GM21528 (cell line): Measurements from ENCODE around the gene RAB11FIP2.
"Not testable (repeated sequence)": the region's sequence is repeated elsewhere in the genome, so short reads cannot be mapped to it uniquely, and the experiment has no call there.

Experiments used
- ATAC-seq: cut with Tn5 transposase; IDR thresholded peaks from one replicate; pipeline ENCODE4 v1.9.1; 2021; ENCODE audit warnings: mild to moderate bottlenecking, moderate library complexity; ENCODE audit not compliant: unreplicated experiment, low FRiP score

Gene RAB11FIP2

GRCh38 chr10:118046395-118047156 lies at the start of gene RAB11FIP2:
Gene RAB11FIP2 (minus strand): TSS chr10:118046941. CDS start chr10:118046163, 778 bp downstream.
- ATAC-seq = peak; percentile 98

GRCh38 chr10:118096022-118096421 lies 49.3 kb upstream of the RAB11FIP2 start:
- no peak for ATAC-seq

GRCh38 chr10:118092209-118092608 lies 45.5 kb upstream of the RAB11FIP2 start:
- no peak for ATAC-seq

GRCh38 chr10:118080817-118081216 lies 34.1 kb upstream of the RAB11FIP2 start:
- no peak for ATAC-seq

- ATAC-seq = no peak
Observed at GRCh38 chr10:118076705-118077104, 30.0 kb upstream of the RAB11FIP2 start.

GRCh38 chr10:118072840-118073239 lies 26.1 kb upstream of the RAB11FIP2 start:
- no peak for ATAC-seq

- ATAC-seq = not testable (repeated sequence)
Observed at GRCh38 chr10:118067389-118067788, 20.6 kb upstream of the RAB11FIP2 start.

- ATAC-seq = no peak
Observed at GRCh38 chr10:118062798-118063238, 16.1 kb upstream of the RAB11FIP2 start.

GRCh38 chr10:118058371-118058770 lies 11.6 kb upstream of the RAB11FIP2 start:
- no peak for ATAC-seq

- ATAC-seq = no peak
Observed at GRCh38 chr10:118057361-118057760, 10.6 kb upstream of the RAB11FIP2 start.

GRCh38 chr10:118054383-118054782 lies 7.6 kb upstream of the RAB11FIP2 start:
- no peak for ATAC-seq

- ATAC-seq = no peak
Observed at GRCh38 chr10:118052816-118053215, 6.1 kb upstream of the RAB11FIP2 start.

- ATAC-seq = no peak
Observed at GRCh38 chr10:118047880-118048279, 1.1 kb upstream of the RAB11FIP2 start.

GRCh38 chr10:118047157-118047719 lies 497 bp upstream of the RAB11FIP2 start:
- ATAC-seq = peak; percentile 41

GRCh38 chr10:118045837-118046394 lies 825 bp downstream of the RAB11FIP2 start:
- ATAC-seq = peak; percentile 40

GRCh38 chr10:118045158-118045836 lies 1.4 kb downstream of the RAB11FIP2 start:
- ATAC-seq = no peak

- ATAC-seq = no peak
Observed at GRCh38 chr10:118042827-118043242, 3.9 kb downstream of the RAB11FIP2 start.

- no peak for ATAC-seq
Observed at GRCh38 chr10:118042336-118042735, 4.4 kb downstream of the RAB11FIP2 start.

GRCh38 chr10:118041316-118041715 lies 5.4 kb downstream of the RAB11FIP2 start:
- no peak for ATAC-seq

GRCh38 chr10:118036281-118036875 lies 10.4 kb downstream of the RAB11FIP2 start:
- ATAC-seq = no peak
